ENCODE measurements around the gene PDSS2. TPM values are rescaled to one million over a fixed set of nuclear protein-coding genes. Genes with fewer than 3 reads are reported as not detected.
"Not testable (repeated sequence)": the region's sequence is repeated elsewhere in the genome, so short reads cannot be mapped to it uniquely, and the experiment has no call there.

PDSS2 gene
- total RNA-seq, 1 donor from 2014 or later, result 7.9 TPM

GRCh38 chr6:107196152-107196551 is 263.2 kb downstream of the PDSS2 start:
- Mint-ChIP-seq H3K36me3 (ENCODE audit: low read depth, unreplicated experiment) (no peaks in the 10 kb centered on the region), H3K9me3 (ENCODE audit: unreplicated experiment) (no peaks in the 10 kb centered on the region), H3K27me3 (ENCODE audit: unreplicated experiment) (no peaks in the 10 kb centered on the region), H3K4me1 (ENCODE audit: unreplicated experiment) (no peaks in the 10 kb centered on the region), H3K4me3 (ENCODE audit: unreplicated experiment) (no peak overlapping the region), H3K27ac (ENCODE audit: unreplicated experiment) (no peak overlapping the region)
- DNase-seq (ENCODE audit: low spot score), result no peak
- no peak for TF ChIP-seq CTCF (IDR thresholded peaks at IDR 0.05; ENCODE audit: unreplicated experiment)

- not testable (repeated sequence) for H3K36me3 Mint-ChIP-seq (ENCODE audit: low read depth, unreplicated experiment); H3K27ac Mint-ChIP-seq (ENCODE audit: unreplicated experiment); H3K9me3 Mint-ChIP-seq (ENCODE audit: unreplicated experiment); H3K4me1 Mint-ChIP-seq (ENCODE audit: unreplicated experiment); DNase-seq (ENCODE audit: low spot score); H3K27me3 Mint-ChIP-seq (ENCODE audit: unreplicated experiment); H3K4me3 Mint-ChIP-seq (ENCODE audit: unreplicated experiment)
Measured at GRCh38 chr6:107194723-107195122, 264.6 kb downstream of the PDSS2 start.

GRCh38 chr6:107192830-107193229 is 266.5 kb downstream of the PDSS2 start:
- Mint-ChIP-seq H3K9me3 (ENCODE audit: unreplicated experiment) (no peaks in the 10 kb centered on the region), H3K4me1 (ENCODE audit: unreplicated experiment) (no peaks in the 10 kb centered on the region), H3K27me3 (ENCODE audit: unreplicated experiment) (no peaks in the 10 kb centered on the region), H3K4me3 (ENCODE audit: unreplicated experiment) (no peak overlapping the region), H3K36me3 (ENCODE audit: low read depth, unreplicated experiment) (no peaks in the 10 kb centered on the region), H3K27ac (ENCODE audit: unreplicated experiment) (no peak overlapping the region)
- no peak for TF ChIP-seq CTCF (IDR thresholded peaks at IDR 0.05; ENCODE audit: unreplicated experiment)
- no peak for DNase-seq (ENCODE audit: low spot score)

- no peak for DNase-seq (ENCODE audit: low spot score)
- Mint-ChIP-seq H3K4me3 (ENCODE audit: unreplicated experiment) (no peak overlapping the region), H3K27me3 (ENCODE audit: unreplicated experiment) (no peaks in the 10 kb centered on the region), H3K36me3 (ENCODE audit: low read depth, unreplicated experiment) (no peaks in the 10 kb centered on the region), H3K9me3 (ENCODE audit: unreplicated experiment) (no peaks in the 10 kb centered on the region), H3K4me1 (ENCODE audit: unreplicated experiment) (no peaks in the 10 kb centered on the region), H3K27ac (ENCODE audit: unreplicated experiment) (no peak overlapping the region)
- TF ChIP-seq CTCF (IDR thresholded peaks at IDR 0.05; ENCODE audit: unreplicated experiment), result no peak
Measured at GRCh38 chr6:107187630-107188029, 271.7 kb downstream of the PDSS2 start.

- Mint-ChIP-seq H3K4me3 (ENCODE audit: unreplicated experiment) (no peak overlapping the region), H3K27me3 (ENCODE audit: unreplicated experiment) (no peaks in the 10 kb centered on the region), H3K27ac (ENCODE audit: unreplicated experiment) (no peak overlapping the region), H3K9me3 (ENCODE audit: unreplicated experiment) (no peaks in the 10 kb centered on the region), H3K4me1 (ENCODE audit: unreplicated experiment) (no peaks in the 10 kb centered on the region), H3K36me3 (ENCODE audit: low read depth, unreplicated experiment) (no peaks in the 10 kb centered on the region)
- TF ChIP-seq CTCF (IDR thresholded peaks at IDR 0.05; ENCODE audit: unreplicated experiment), result no peak
- no peak for DNase-seq (ENCODE audit: low spot score)
Measured at GRCh38 chr6:107186047-107186446, 273.3 kb downstream of the PDSS2 start.
